Measurements from ENCODE around the gene SUPT4H1.

DNA sequence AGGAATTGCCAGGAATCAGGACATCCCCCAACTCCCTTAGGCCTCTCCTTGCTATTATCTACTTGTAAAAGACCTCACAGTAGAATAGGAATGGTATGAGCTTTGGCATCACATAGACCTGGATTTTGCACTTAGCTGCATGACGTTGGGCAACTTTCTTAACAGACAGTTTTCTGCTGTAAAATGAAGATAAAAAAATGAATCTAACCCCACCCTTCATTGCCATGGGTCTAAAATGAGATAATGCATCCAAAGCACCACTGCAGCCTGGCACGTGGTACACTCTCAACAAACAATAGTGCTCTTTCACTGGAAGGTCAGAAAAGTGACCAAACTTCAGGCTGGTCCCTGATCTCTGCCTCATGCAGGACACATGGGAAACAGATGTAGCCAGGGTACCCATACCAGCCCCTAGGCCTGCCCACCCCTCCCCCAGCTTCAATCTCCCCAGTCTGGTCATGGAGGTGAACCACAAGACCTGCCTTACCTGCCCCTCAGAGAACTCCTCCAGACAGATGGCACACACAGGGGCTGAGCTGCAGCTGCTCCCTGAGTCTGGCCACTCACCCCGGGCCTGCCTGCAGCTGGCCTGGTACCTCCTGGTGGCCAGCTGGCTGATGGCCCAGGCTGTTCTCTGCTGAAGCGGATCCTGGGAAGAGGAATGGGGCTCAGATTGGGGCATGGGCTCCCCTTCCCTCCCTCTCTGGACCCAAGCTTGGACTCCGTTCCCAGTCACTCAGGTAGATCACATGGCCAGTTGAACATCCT lies 8.5 kb upstream of the SUPT4H1 start:
- TF ChIP-seq CTCF (conservative IDR thresholded peaks at IDR 0.05; ENCODE audit: low read depth, low read length): no peak
- TF ChIP-seq POLR2A (IDR thresholded peaks at IDR 0.05; ENCODE audit: low read depth, low read length): no peak
- no peak for TF ChIP-seq NFE2L2 (IDR thresholded peaks at IDR 0.05; ENCODE audit: low read depth, low read length)

Data from IMR-90 (cell line).